Fibroblast of skin of right quadriceps (primary cell): ENCODE data around the gene PCNX1.
A peak's percentile ranks its signal among the peaks of the same experiment; 100 is the strongest.
"Not testable (repeated sequence)": the region's sequence is repeated elsewhere in the genome, so short reads cannot be mapped to it uniquely, and the experiment has no call there.

ENCODE experiments used
- DNase-seq: peaks from one replicate; pipeline ENCODE4 v3.0.0-alpha.2; 2013

PCNX1 gene

GRCh38 chr14:70907176-70907995 lies at the start of gene PCNX1:
PCNX1 (plus strand) TSS chr14:70907459; CDS start chr14:70907851, 392 bp downstream.
- peak; percentile 87 for DNase-seq

GRCh38 chr14:70857496-70857890 lies 49.8 kb upstream of the PCNX1 start:
- DNase-seq: peak; percentile 40

GRCh38 chr14:70858641-70859040 lies 48.6 kb upstream of the PCNX1 start:
- no peak for DNase-seq

GRCh38 chr14:70866992-70867391 lies 40.3 kb upstream of the PCNX1 start:
- not testable (repeated sequence) for DNase-seq

GRCh38 chr14:70871001-70871400 lies 36.3 kb upstream of the PCNX1 start:
- DNase-seq: no peak

GRCh38 chr14:70871863-70872677 lies 35.2 kb upstream of the PCNX1 start:
- DNase-seq: no peak

- no peak for DNase-seq
Measured at GRCh38 chr14:70872678-70873020, 34.6 kb upstream of the PCNX1 start.

- no peak for DNase-seq
Measured at GRCh38 chr14:70873627-70874026, 33.6 kb upstream of the PCNX1 start.

GRCh38 chr14:70875811-70876460 lies 31.3 kb upstream of the PCNX1 start:
- not testable (repeated sequence) for DNase-seq

- no peak for DNase-seq
Measured at GRCh38 chr14:70879448-70879847, 27.8 kb upstream of the PCNX1 start.

- DNase-seq: not testable (repeated sequence)
Measured at GRCh38 chr14:70880888-70881287, 26.4 kb upstream of the PCNX1 start.

- DNase-seq: no peak
Measured at GRCh38 chr14:70881549-70882177, 25.6 kb upstream of the PCNX1 start.

- DNase-seq: peak; percentile 85
Measured at GRCh38 chr14:70882776-70883492, 24.3 kb upstream of the PCNX1 start.

- DNase-seq: no peak
Measured at GRCh38 chr14:70884595-70885342, 22.5 kb upstream of the PCNX1 start.

GRCh38 chr14:70885343-70886022 lies 21.8 kb upstream of the PCNX1 start:
- DNase-seq: no peak

- no peak for DNase-seq
Measured at GRCh38 chr14:70886421-70887206, 20.6 kb upstream of the PCNX1 start.

GRCh38 chr14:70887207-70887681 lies 20.0 kb upstream of the PCNX1 start:
- peak; percentile 75 for DNase-seq

GRCh38 chr14:70887737-70888499 lies 19.3 kb upstream of the PCNX1 start:
- DNase-seq: peak; percentile 35

GRCh38 chr14:70888681-70889175 lies 18.5 kb upstream of the PCNX1 start:
- peak; percentile 83 for DNase-seq
